ENCODE measurements around the gene NOB1.

Gene NOB1

DNA sequence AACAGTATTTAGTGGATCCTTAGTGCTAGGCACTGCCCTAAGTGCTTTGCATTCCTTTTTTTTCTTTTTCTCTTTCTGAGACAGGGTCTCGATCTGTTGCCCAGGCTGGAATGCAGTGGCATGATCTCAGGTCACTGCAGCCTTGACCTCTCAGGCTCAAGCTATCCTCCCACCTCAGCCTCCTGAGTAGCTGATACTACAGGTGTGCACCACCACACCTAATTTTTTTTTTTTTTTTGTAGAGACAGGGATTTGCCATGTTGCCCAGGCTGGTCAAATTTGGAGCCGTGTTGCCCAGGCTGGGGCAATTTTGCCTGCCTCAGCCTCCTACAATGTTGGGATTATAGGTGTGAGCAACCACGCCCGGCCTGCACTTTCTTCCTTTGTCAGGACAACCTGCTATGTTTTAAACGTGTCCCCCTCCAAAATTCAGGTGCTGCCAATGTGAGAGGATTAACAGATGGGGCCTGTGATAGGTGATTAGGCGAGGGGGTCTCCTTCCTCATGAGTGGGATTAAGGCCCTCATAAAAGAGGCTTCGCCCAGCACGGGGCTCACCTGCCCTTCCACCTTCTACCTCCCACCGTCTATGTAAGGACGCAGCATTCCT lies 33.8 kb downstream of the NOB1 start:
- DNase-seq (ENCODE audit: low spot score), result no peak
- no peak overlapping the region for H3K27ac ChIP-seq
- no peak for TF ChIP-seq CTCF (IDR thresholded peaks at IDR 0.05)

DNA sequence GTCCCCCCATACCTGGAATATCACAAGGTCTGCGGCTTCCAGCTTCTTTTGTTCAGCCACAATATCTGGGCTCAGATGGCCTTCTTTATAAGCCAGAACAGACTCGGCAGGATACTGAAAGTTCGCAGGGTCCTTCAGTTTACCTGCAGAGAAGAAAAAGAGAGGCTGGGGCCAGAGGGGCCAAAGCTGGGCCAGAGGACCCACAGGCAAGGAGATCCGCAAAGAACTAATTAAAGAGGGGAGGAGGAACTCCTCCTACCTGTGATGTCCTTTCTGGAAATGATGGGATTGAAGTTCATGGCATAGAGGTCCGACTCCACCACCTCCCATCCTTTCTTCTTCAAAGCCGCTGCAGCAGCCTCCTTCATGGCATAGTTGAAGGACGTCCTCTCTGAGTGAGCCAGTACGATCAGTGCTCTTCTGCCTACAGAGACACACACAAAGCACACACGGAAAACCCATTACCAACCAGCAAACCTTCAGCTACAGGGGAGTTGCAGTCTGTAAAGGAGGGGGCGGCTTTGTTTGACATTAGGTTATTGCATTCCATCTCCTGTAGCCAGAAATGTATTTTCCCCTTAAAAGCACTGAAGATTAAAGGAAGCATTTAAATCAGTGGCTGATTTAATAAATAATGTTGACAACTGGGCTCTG lies 36.5 kb downstream of the NOB1 start:
- Histone ChIP-seq H3K27ac (no peak overlapping the region), H3K4me3 (no peak overlapping the region)
- TF ChIP-seq CTCF (IDR thresholded peaks at IDR 0.05), result no peak
- DNase-seq (ENCODE audit: low spot score), result no peak

More for the DNA sequence above, 33.8 kb downstream of the NOB1 start:
- H3K4me3 ChIP-seq, result no peak overlapping the region

DNA sequence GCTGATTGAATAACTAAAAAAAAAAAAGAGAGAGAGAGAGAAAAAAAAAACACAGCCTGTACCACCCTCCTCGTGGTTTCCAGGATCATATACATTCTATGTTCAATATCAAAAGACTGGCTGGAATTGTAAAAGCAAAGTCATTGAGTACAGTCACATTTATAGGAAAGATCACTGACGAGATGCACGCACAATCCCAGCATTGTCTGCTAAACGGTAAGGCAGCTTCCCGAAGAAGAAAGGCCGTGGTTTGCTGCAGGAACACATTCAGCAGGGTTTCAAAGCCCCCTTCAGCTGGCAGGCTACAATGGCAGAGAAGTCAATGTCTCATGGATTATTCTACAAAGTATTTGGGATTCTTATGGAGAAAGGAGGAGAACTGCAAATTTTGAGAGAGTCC lies 37.7 kb downstream of the NOB1 start:
- no peak overlapping the region for H3K4me3 ChIP-seq
- TF ChIP-seq CTCF (IDR thresholded peaks at IDR 0.05), result no peak
- H3K27ac ChIP-seq, result no peak overlapping the region
- no peak for DNase-seq (ENCODE audit: low spot score)

GRCh38 chr16:69712914-69713581 lies 41.7 kb downstream of the NOB1 start:
- TF ChIP-seq CTCF (IDR thresholded peaks at IDR 0.05), result no peak
- DNase-seq (ENCODE audit: low spot score), result no peak
- no peak overlapping the region for H3K27ac ChIP-seq
- no peak overlapping the region for H3K4me3 ChIP-seq

- Histone ChIP-seq H3K4me3 (no peak overlapping the region), H3K27ac (no peak overlapping the region)
- TF ChIP-seq CTCF (IDR thresholded peaks at IDR 0.05), result no peak
- DNase-seq (ENCODE audit: low spot score), result no peak
These were observed 42.4 kb downstream of the NOB1 start for GRCh38 chr16:69712277-69712676.

DNA sequence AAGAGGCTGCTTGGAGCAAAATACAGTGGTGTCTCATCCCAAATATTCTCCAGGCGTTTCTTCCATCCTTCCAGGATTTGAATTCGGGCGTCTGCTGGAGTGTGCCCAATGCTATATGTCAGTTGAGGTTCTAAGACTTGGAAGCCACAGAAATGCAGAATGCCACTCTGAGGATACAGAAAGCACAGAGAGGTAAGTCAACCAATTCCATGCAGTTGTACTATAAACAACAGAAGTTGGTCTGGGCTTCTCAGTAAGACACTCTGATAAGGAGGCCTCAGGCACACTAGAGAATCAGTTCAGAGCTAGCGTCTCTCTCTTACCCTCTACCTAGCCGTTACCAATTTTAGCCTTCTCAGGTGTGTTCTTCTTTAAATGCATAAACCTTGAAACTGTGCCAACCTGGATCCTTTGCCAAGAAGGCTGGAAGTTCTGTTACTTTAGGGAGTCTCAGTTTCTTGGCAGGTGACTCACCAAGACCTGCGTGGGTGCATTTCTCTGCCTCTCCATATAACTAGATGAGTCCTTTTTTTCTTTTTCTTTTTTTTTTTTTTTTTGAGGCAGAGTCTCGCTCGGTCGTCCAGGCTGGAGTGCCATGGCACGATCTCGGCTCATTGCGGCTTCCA lies 43.5 kb downstream of the NOB1 start:
- Histone ChIP-seq H3K27ac (no peak overlapping the region), H3K4me3 (no peak overlapping the region)
- DNase-seq (ENCODE audit: low spot score), result no peak
- TF ChIP-seq CTCF (IDR thresholded peaks at IDR 0.05), result no peak

Measured in coronary artery (tissue), 2 donors.